Measurements from ENCODE around the gene CFAP73.

DNA sequence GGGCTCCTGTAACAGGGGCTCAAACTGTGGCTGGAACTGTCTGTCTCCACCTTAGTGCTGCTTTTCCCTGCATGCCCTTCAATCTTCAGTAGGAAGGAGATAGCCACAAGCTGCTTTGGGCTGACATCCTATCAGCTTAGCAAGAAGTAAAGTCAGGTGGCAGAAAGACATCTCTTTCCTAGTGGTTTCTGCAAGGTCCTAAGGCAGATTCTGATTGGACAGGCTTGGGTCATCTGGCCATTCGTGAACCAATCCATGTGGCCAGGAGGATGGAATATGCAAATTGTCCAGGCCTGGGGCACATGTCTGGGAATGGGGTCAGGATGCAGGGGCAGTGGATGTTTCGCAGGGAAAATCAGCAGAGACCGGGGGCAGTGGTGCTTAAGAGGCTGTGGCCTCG is 41.2 kb downstream of the CFAP73 start:
- TF ChIP-seq, protein P1, sequence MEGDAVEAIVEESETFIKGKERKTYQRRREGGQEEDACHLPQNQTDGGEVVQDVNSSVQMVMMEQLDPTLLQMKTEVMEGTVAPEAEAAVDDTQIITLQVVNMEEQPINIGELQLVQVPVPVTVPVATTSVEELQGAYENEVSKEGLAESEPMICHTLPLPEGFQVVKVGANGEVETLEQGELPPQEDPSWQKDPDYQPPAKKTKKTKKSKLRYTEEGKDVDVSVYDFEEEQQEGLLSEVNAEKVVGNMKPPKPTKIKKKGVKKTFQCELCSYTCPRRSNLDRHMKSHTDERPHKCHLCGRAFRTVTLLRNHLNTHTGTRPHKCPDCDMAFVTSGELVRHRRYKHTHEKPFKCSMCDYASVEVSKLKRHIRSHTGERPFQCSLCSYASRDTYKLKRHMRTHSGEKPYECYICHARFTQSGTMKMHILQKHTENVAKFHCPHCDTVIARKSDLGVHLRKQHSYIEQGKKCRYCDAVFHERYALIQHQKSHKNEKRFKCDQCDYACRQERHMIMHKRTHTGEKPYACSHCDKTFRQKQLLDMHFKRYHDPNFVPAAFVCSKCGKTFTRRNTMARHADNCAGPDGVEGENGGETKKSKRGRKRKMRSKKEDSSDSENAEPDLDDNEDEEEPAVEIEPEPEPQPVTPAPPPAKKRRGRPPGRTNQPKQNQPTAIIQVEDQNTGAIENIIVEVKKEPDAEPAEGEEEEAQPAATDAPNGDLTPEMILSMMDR (IDR thresholded peaks at IDR 0.05), result no peak
- TF ChIP-seq POLR2A (IDR thresholded peaks at IDR 0.05), result no peak
